Gastrocnemius medialis (tissue), 4 donors: ENCODE measurements around the gene SYCE3. TPM values are rescaled to one million over a fixed set of nuclear protein-coding genes. Genes with fewer than 3 reads are reported as not detected.

Experiments
- ATAC-seq, 2 donors: fragments of 150-250 bp; one replicate each; pipeline ENCODE4 v1.9.1; 2016
- DNase-seq, 2 donors: peaks; one replicate each; pipeline ENCODE4 v3.0.0-alpha.2; 2019
- H3K27ac ChIP-seq, 4 donors: fragments of 200-600 bp; sonication (generic); 1 replicate in 1 of 4; 2 replicates in 3 of 4; pipeline ENCODE4 v1.5.1; 2016 to 2018; ENCODE audit warnings: mild to moderate bottlenecking in 2 of 4, moderate library complexity in 1 of 4
- H3K27me3 ChIP-seq, 3 donors: fragments of 200-600 bp; sonication (generic) in 2 of 3; 1 replicate in 1 of 3; 2 replicates in 2 of 3; pipeline versions ENCODE4 v1.5.1 to v1.6.0; 2016 to 2019; ENCODE audit warnings: mild to moderate bottlenecking in 1 of 3, moderate library complexity in 1 of 3
- H3K36me3 ChIP-seq, 2 donors: fragments of 200-600 bp; sonication (generic) in 1 of 2; one replicate each; pipeline ENCODE4 v1.5.1; 2017 to 2018
- H3K4me1 ChIP-seq, 2 donors: fragments of 200-600 bp; sonication (generic) in 1 of 2; one replicate each; pipeline ENCODE4 v1.5.1; 2016 to 2017; ENCODE audit warnings: mild to moderate bottlenecking in 2 of 2
- H3K4me3 ChIP-seq, 4 donors: fragments of 200-600 bp; sonication (generic) in 3 of 4; 1 replicate in 1 of 4; 2 replicates in 3 of 4; pipeline ENCODE4 v1.5.1; 2016 to 2019; ENCODE audit warnings: mild to moderate bottlenecking in 2 of 4
- H3K9me3 ChIP-seq, 3 donors: fragments of 200-600 bp; sonication (generic) in 2 of 3; 1 replicate in 1 of 3; 2 replicates in 2 of 3; pipeline ENCODE4 v1.5.1; 2016 to 2019
- POLR2A ChIP-seq, 2 donors: fragments of 450-650 bp; IDR thresholded peaks; one replicate each; pipeline ENCODE4 v1.6.1; 2017; ENCODE audit warnings: antibody characterized with exemption in 2 of 2, mild to moderate bottlenecking in 2 of 2, moderate library complexity in 2 of 2
- in situ Hi-C, 4 donors: fragments of 200-750 bp; cut with MboI; loops; one replicate each; pipeline versions ENCODE4 v1.15.0 to v1.8.0; 2017; ENCODE audit warnings: low sequenced_read_pairs in 4 of 4
- intact Hi-C: fragments of 100-400 bp; cut with DNase I; formaldehyde crosslinking; loops from one replicate; pipeline ENCODE4 v1.15.1; 2023; ENCODE audit warnings: low total_unique reads
- total RNA-seq, 4 donors: library from RNA; depleted of rRNA; stranded (reverse); fragments of >200 nt; gene quantifications; one replicate each; pipeline versions ENCODE4 v1.1.0 to v1.2.3, GENCODE V29; 2016
- TF ChIP-seq, protein P1 (sequence below), 5 experiments: fragments of 450-650 bp in 3 of 5; fragments of 200-600 bp in 2 of 5; sonication (generic) in 2 of 5; IDR thresholded peaks in 4 of 5; conservative IDR thresholded peaks in 1 of 5; 1 replicate in 4 of 5; 2 replicates in 1 of 5; pipeline ENCODE4 v1.5.1; 2016 to 2019; ENCODE audit warnings: antibody characterized with exemption in 5 of 5, mild to moderate bottlenecking in 3 of 5, moderate library complexity in 3 of 5

Gene SYCE3
- total RNA-seq, 4 donors from 2014 or later = not detected

GRCh38 chr22:50571264-50572175 is 8.8 kb upstream of the SYCE3 start:
- peak; percentile 77 to 89 for DNase-seq
- Histone ChIP-seq H3K4me3 (no peak overlapping the region), H3K27ac (peak overlapping the region in 2 of 4 donors; percentile 60 to 65), H3K9me3 (no peaks in the 10 kb centered on the region), H3K27me3 (no peaks in the 10 kb centered on the region), H3K36me3 (peaks cover 0 to 75% of the 10 kb centered on the region in 2 donors), H3K4me1 (peaks cover 0 to 8% of the 10 kb centered on the region in 2 donors)
- intact Hi-C loops (no loop called here), in situ Hi-C loops (no loop called here)
- ATAC-seq = peak; percentile 87 to 89
- no peak for TF ChIP-seq POLR2A (IDR thresholded peaks at IDR 0.05)
- TF ChIP-seq, protein P1, sequence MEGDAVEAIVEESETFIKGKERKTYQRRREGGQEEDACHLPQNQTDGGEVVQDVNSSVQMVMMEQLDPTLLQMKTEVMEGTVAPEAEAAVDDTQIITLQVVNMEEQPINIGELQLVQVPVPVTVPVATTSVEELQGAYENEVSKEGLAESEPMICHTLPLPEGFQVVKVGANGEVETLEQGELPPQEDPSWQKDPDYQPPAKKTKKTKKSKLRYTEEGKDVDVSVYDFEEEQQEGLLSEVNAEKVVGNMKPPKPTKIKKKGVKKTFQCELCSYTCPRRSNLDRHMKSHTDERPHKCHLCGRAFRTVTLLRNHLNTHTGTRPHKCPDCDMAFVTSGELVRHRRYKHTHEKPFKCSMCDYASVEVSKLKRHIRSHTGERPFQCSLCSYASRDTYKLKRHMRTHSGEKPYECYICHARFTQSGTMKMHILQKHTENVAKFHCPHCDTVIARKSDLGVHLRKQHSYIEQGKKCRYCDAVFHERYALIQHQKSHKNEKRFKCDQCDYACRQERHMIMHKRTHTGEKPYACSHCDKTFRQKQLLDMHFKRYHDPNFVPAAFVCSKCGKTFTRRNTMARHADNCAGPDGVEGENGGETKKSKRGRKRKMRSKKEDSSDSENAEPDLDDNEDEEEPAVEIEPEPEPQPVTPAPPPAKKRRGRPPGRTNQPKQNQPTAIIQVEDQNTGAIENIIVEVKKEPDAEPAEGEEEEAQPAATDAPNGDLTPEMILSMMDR (IDR thresholded peaks at IDR 0.05 in 4 of 5, conservative IDR thresholded peaks at IDR 0.05 in 1 of 5) = no peak

DNA sequence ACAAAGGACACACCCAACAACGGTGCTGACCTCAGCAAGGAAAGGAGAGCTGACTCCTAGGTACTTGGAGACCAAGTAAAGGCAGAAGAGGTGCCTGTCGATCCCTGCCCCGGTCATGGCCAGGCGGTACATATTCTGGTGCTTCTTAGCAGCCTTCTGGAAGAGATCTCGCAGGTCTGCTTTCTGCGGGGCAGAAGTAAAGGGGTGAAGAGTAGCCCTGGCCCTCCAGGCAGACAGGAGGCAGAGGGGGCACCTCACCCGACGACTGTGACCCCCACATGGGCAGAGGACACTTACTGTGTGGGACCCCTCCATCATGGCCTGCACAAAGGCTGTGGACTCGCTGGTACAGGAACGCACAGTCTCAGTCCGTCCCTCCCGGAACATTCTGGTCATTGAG is 8.1 kb upstream of the SYCE3 start:
- in situ Hi-C loops (no loop called here), intact Hi-C loops (no loop called here)
- peak overlapping the region in 1 of 4 donors; percentile 42 for H3K27ac ChIP-seq
- H3K9me3 ChIP-seq = no peaks in the 10 kb centered on the region
- no peaks in the 10 kb centered on the region for H3K27me3 ChIP-seq
- no peak for DNase-seq
- TF ChIP-seq POLR2A (IDR thresholded peaks at IDR 0.05) = no peak
- TF ChIP-seq, protein P1 (IDR thresholded peaks at IDR 0.05 in 4 of 5, conservative IDR thresholded peaks at IDR 0.05 in 1 of 5) = no peak
- peaks cover 0 to 75% of the 10 kb centered on the region in 2 donors for H3K36me3 ChIP-seq
- peaks cover 0 to 5% of the 10 kb centered on the region in 2 donors for H3K4me1 ChIP-seq
- no peak for ATAC-seq
- no peak overlapping the region for H3K4me3 ChIP-seq

- DNase-seq (no peak), ATAC-seq (no peak)
- H3K4me3 ChIP-seq = no peak overlapping the region
- H3K27me3 ChIP-seq = no peaks in the 10 kb centered on the region
- peaks cover 0 to 5% of the 10 kb centered on the region in 2 donors for H3K4me1 ChIP-seq
- TF ChIP-seq, protein P1 (IDR thresholded peaks at IDR 0.05 in 4 of 5, conservative IDR thresholded peaks at IDR 0.05 in 1 of 5) = no peak
- TF ChIP-seq POLR2A (IDR thresholded peaks at IDR 0.05) = no peak
- peak overlapping the region in 1 of 4 donors; percentile 42 for H3K27ac ChIP-seq
- H3K36me3 ChIP-seq = peaks cover 0 to 75% of the 10 kb centered on the region in 2 donors
- no peaks in the 10 kb centered on the region for H3K9me3 ChIP-seq
- intact Hi-C loops (no loop called here), in situ Hi-C loops (no loop called here)
Measured at GRCh38 chr22:50569896-50570535, 7.3 kb upstream of the SYCE3 start.

GRCh38 chr22:50569041-50569459 is 6.3 kb upstream of the SYCE3 start:
- DNase-seq (no peak), ATAC-seq (no peak)
- no peaks in the 10 kb centered on the region for H3K27me3 ChIP-seq
- no peak overlapping the region for H3K27ac ChIP-seq
- no peak for TF ChIP-seq POLR2A (IDR thresholded peaks at IDR 0.05)
- TF ChIP-seq, protein P1 (IDR thresholded peaks at IDR 0.05 in 4 of 5, conservative IDR thresholded peaks at IDR 0.05 in 1 of 5) = no peak
- peaks cover 0 to 68% of the 10 kb centered on the region in 2 donors for H3K36me3 ChIP-seq
- in situ Hi-C loops (no loop called here), intact Hi-C loops (no loop called here)
- H3K9me3 ChIP-seq = no peaks in the 10 kb centered on the region
- H3K4me1 ChIP-seq = peaks cover 0 to 5% of the 10 kb centered on the region in 2 donors
- H3K4me3 ChIP-seq = no peak overlapping the region
